SK-N-MC (cell line): ENCODE measurements around the gene IQSEC1.

Source experiments
- DNase-seq: peaks from one replicate; pipeline ENCODE4 v3.0.0-alpha.2; 2011; ENCODE audit warnings: low read depth, low spot score
- H3K27ac ChIP-seq: fragments of 200-600 bp; sonication (generic); 2 replicates; pipeline ENCODE4 v1.5.1; 2016; ENCODE audit warnings: mixed run types
- H3K36me3 ChIP-seq: fragments of 200-600 bp; sonication (generic); 2 replicates; pipeline ENCODE4 v1.6.1; 2017; ENCODE audit warnings: antibody characterized with exemption, low read length, mixed read lengths; ENCODE audit not compliant: insufficient read depth
- H3K4me3 ChIP-seq: fragments of 200-600 bp; sonication (generic); 2 replicates; pipeline ENCODE4 v1.5.1; 2016
- H3K9ac ChIP-seq: fragments of 200-600 bp; sonication (generic); 2 replicates; pipeline ENCODE4 v1.8.0; 2017; ENCODE audit warnings: mixed run types, mixed read lengths; ENCODE audit not compliant: insufficient read length
- H3K9me3 ChIP-seq: fragments of 200-600 bp; sonication (generic); 2 replicates; pipeline ENCODE4 v1.6.1; 2017; ENCODE audit warnings: low read depth, mild to moderate bottlenecking, antibody characterized with exemption, low read length, moderate library complexity, mixed read lengths
- EZH2 ChIP-seq: fragments of 200-600 bp; sonication (generic); IDR thresholded peaks from one replicate; pipeline ENCODE4 v1.6.1; 2017; ENCODE audit warnings: antibody characterized with exemption
- FOXP2 ChIP-seq: optimal IDR thresholded peaks from 2 replicates; pipeline ENCODE3; 2011; ENCODE audit warnings: mild to moderate bottlenecking, moderate library complexity; ENCODE audit not compliant: insufficient read depth; ENCODE audit errors: extremely low read length, control extremely low read depth
- POLR2AphosphoS5 ChIP-seq: IDR thresholded peaks from 2 replicates; pipeline ENCODE4 v1.6.1; 2012; ENCODE audit warnings: mild to moderate bottlenecking, low read depth, low read length, borderline replicate concordance

The IQSEC1 gene

GRCh38 chr3:13075318-13075717, 2.1 kb upstream of the IQSEC1 start:
- Histone ChIP-seq H3K36me3 (no peaks in the 10 kb centered on the region), H3K9me3 (no peaks in the 10 kb centered on the region), H3K27ac (no peak overlapping the region), H3K4me3 (no peak overlapping the region), H3K9ac (no peak overlapping the region)
- DNase-seq: no peak
- TF ChIP-seq POLR2AphosphoS5 (no peak), FOXP2 (no peak), EZH2 (no peak)

- H3K36me3 ChIP-seq: no peaks in the 10 kb centered on the region
- no peaks in the 10 kb centered on the region for H3K9me3 ChIP-seq
- H3K27ac ChIP-seq: no peak overlapping the region
- no peak for TF ChIP-seq EZH2
- no peak for TF ChIP-seq FOXP2
- no peak for TF ChIP-seq POLR2AphosphoS5
- H3K9ac ChIP-seq: no peak overlapping the region
- H3K4me3 ChIP-seq: no peak overlapping the region
- DNase-seq: no peak
These were observed 762 bp upstream of the IQSEC1 start for GRCh38 chr3:13074006-13074375.

- Histone ChIP-seq H3K9ac (no peak overlapping the region), H3K9me3 (no peaks in the 10 kb centered on the region), H3K4me3 (no peak overlapping the region), H3K36me3 (no peaks in the 10 kb centered on the region), H3K27ac (no peak overlapping the region)
- TF ChIP-seq POLR2AphosphoS5: no peak
- no peak for TF ChIP-seq EZH2
- TF ChIP-seq FOXP2: no peak
- DNase-seq: no peak
These were observed 466 bp downstream of the IQSEC1 start for GRCh38 chr3:13072600-13073325.

- DNase-seq: no peak
- Histone ChIP-seq H3K27ac (no peak overlapping the region), H3K36me3 (no peaks in the 10 kb centered on the region), H3K9ac (no peak overlapping the region), H3K4me3 (no peak overlapping the region), H3K9me3 (no peaks in the 10 kb centered on the region)
- TF ChIP-seq POLR2AphosphoS5: no peak
- TF ChIP-seq FOXP2: no peak
- no peak for TF ChIP-seq EZH2
These were observed 1.0 kb downstream of the IQSEC1 start for GRCh38 chr3:13072239-13072599.

- no peak overlapping the region for H3K9ac ChIP-seq
- H3K27ac ChIP-seq: no peak overlapping the region
- TF ChIP-seq FOXP2: no peak
- TF ChIP-seq EZH2: no peak
- TF ChIP-seq POLR2AphosphoS5: no peak
These were observed 1.5 kb downstream of the IQSEC1 start for GRCh38 chr3:13071695-13072094.

GRCh38 chr3:13070391-13071070, 2.7 kb downstream of the IQSEC1 start:
- H3K27ac ChIP-seq: no peak overlapping the region
- no peak for DNase-seq
- no peaks in the 10 kb centered on the region for H3K9me3 ChIP-seq
- no peak overlapping the region for H3K9ac ChIP-seq
- no peak overlapping the region for H3K4me3 ChIP-seq
- no peak for TF ChIP-seq POLR2AphosphoS5
- TF ChIP-seq EZH2: no peak
- TF ChIP-seq FOXP2: no peak
- H3K36me3 ChIP-seq: no peaks in the 10 kb centered on the region

More at GRCh38 chr3:13071695-13072094, 1.5 kb downstream of the IQSEC1 start:
- H3K4me3 ChIP-seq: no peak overlapping the region
- no peaks in the 10 kb centered on the region for H3K36me3 ChIP-seq
- no peak for DNase-seq
- H3K9me3 ChIP-seq: no peaks in the 10 kb centered on the region

- no peaks in the 10 kb centered on the region for H3K9me3 ChIP-seq
- H3K36me3 ChIP-seq: no peaks in the 10 kb centered on the region
- no peak overlapping the region for H3K4me3 ChIP-seq
- TF ChIP-seq EZH2 (no peak), POLR2AphosphoS5 (no peak), FOXP2 (no peak)
- H3K9ac ChIP-seq: no peak overlapping the region
- no peak for DNase-seq
- no peak overlapping the region for H3K27ac ChIP-seq
These were observed 3.7 kb downstream of the IQSEC1 start for GRCh38 chr3:13069495-13069894.

- no peaks in the 10 kb centered on the region for H3K36me3 ChIP-seq
- H3K9ac ChIP-seq: no peak overlapping the region
- DNase-seq: no peak
These were observed 4.8 kb downstream of the IQSEC1 start for GRCh38 chr3:13068269-13069010.

More at GRCh38 chr3:13068269-13069010, 4.8 kb downstream of the IQSEC1 start:
- Histone ChIP-seq H3K4me3 (no peak overlapping the region), H3K27ac (no peak overlapping the region), H3K9me3 (no peaks in the 10 kb centered on the region)
- TF ChIP-seq POLR2AphosphoS5 (no peak), FOXP2 (no peak), EZH2 (no peak)
